Measurements from ENCODE around the gene QARS1. TPM values are rescaled to one million over a fixed set of nuclear protein-coding genes. Genes with fewer than 3 reads are reported as not detected.

QARS1 gene
- total and polyA plus RNA-seq, 2 of the 8 experiments (the other 6 are each of a cell fraction or from before 2014, with no cell fraction given), result 353 to 581 TPM

DNA sequence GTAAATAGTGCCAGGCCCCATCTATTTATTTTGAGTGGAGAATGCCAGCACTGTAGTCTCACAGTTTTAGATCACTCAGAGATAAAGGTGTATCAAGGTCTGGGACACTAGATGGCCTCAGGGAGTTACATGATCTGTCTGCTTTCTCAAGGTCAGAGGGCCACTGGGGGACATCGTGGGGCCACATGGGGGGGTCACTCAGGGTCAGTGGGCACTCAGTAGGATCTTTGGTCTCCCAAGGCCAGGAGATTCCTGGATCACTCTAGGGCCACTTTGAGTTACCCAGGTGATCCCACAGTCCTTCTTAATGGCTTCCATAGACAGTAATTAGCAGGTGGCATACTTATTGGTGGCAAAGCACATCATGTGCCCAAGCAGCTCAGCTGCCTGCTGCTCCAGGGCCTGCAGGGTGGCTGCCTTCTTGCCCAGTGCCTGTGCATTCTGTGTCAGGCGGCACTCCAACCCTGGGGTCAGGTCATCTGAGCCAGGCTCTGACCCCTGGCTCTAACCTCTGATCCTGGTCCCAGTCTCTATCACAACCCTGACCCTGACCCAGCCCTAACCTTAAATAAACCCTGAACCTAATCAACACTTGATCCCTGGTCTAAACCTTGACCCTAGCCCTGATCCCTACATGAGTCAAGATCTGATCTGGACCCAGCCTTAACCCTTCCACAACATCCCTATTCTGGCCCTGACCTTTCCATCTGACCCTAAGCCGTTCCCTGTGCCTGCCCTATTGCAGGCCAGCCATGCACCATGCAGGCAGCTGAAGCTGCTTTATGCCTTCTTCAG lies 30.1 kb upstream of the QARS1 start (continued):
- TF ChIP-seq, protein P1, sequence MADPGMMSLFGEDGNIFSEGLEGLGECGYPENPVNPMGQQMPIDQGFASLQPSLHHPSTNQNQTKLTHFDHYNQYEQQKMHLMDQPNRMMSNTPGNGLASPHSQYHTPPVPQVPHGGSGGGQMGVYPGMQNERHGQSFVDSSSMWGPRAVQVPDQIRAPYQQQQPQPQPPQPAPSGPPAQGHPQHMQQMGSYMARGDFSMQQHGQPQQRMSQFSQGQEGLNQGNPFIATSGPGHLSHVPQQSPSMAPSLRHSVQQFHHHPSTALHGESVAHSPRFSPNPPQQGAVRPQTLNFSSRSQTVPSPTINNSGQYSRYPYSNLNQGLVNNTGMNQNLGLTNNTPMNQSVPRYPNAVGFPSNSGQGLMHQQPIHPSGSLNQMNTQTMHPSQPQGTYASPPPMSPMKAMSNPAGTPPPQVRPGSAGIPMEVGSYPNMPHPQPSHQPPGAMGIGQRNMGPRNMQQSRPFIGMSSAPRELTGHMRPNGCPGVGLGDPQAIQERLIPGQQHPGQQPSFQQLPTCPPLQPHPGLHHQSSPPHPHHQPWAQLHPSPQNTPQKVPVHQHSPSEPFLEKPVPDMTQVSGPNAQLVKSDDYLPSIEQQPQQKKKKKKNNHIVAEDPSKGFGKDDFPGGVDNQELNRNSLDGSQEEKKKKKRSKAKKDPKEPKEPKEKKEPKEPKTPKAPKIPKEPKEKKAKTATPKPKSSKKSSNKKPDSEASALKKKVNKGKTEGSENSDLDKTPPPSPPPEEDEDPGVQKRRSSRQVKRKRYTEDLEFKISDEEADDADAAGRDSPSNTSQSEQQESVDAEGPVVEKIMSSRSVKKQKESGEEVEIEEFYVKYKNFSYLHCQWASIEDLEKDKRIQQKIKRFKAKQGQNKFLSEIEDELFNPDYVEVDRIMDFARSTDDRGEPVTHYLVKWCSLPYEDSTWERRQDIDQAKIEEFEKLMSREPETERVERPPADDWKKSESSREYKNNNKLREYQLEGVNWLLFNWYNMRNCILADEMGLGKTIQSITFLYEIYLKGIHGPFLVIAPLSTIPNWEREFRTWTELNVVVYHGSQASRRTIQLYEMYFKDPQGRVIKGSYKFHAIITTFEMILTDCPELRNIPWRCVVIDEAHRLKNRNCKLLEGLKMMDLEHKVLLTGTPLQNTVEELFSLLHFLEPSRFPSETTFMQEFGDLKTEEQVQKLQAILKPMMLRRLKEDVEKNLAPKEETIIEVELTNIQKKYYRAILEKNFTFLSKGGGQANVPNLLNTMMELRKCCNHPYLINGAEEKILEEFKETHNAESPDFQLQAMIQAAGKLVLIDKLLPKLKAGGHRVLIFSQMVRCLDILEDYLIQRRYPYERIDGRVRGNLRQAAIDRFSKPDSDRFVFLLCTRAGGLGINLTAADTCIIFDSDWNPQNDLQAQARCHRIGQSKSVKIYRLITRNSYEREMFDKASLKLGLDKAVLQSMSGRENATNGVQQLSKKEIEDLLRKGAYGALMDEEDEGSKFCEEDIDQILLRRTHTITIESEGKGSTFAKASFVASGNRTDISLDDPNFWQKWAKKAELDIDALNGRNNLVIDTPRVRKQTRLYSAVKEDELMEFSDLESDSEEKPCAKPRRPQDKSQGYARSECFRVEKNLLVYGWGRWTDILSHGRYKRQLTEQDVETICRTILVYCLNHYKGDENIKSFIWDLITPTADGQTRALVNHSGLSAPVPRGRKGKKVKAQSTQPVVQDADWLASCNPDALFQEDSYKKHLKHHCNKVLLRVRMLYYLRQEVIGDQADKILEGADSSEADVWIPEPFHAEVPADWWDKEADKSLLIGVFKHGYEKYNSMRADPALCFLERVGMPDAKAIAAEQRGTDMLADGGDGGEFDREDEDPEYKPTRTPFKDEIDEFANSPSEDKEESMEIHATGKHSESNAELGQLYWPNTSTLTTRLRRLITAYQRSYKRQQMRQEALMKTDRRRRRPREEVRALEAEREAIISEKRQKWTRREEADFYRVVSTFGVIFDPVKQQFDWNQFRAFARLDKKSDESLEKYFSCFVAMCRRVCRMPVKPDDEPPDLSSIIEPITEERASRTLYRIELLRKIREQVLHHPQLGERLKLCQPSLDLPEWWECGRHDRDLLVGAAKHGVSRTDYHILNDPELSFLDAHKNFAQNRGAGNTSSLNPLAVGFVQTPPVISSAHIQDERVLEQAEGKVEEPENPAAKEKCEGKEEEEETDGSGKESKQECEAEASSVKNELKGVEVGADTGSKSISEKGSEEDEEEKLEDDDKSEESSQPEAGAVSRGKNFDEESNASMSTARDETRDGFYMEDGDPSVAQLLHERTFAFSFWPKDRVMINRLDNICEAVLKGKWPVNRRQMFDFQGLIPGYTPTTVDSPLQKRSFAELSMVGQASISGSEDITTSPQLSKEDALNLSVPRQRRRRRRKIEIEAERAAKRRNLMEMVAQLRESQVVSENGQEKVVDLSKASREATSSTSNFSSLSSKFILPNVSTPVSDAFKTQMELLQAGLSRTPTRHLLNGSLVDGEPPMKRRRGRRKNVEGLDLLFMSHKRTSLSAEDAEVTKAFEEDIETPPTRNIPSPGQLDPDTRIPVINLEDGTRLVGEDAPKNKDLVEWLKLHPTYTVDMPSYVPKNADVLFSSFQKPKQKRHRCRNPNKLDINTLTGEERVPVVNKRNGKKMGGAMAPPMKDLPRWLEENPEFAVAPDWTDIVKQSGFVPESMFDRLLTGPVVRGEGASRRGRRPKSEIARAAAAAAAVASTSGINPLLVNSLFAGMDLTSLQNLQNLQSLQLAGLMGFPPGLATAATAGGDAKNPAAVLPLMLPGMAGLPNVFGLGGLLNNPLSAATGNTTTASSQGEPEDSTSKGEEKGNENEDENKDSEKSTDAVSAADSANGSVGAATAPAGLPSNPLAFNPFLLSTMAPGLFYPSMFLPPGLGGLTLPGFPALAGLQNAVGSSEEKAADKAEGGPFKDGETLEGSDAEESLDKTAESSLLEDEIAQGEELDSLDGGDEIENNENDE (IDR thresholded peaks at IDR 0.05; ENCODE audit: insufficient replicate concordance, low read length), result no peak
- TF ChIP-seq HDAC2 (IDR thresholded peaks at IDR 0.05; ENCODE audit: borderline replicate concordance in 1 of 2, low read depth in 2 of 2, low read length in 2 of 2) (no peak), SIN3A (conservative IDR thresholded peaks at IDR 0.05 in 1 of 2, IDR thresholded peaks at IDR 0.05 in 1 of 2; ENCODE audit: low read depth in 1 of 2, low read length in 2 of 2) (no peak)

All from H1 (cell line).